Left kidney (tissue), 1 donor: ENCODE measurements around the gene ADPGK. TPM values are rescaled to one million over a fixed set of nuclear protein-coding genes. Genes with fewer than 3 reads are reported as not detected.

Source experiments
- polyA plus RNA-seq: library from polyadenylated mRNA; unstranded; fragments of 120-200 nt; gene quantifications from one replicate; pipeline ENCODE4 v1.2.1, GENCODE V29; 2013; ENCODE audit not compliant: insufficient read length

The ADPGK gene
- polyA plus RNA-seq, 1 donor: 71.7 TPM

Other genes with a start within 250 kb of the ADPGK start
- 0.07 TPM for gene GOLGA6B, start 129.1 kb downstream of the ADPGK start, polyA plus RNA-seq
- gene HIGD2B, start 97.6 kb downstream of the ADPGK start, polyA plus RNA-seq: not detected
- 56.3 TPM for gene BBS4, start 97.6 kb downstream of the ADPGK start, polyA plus RNA-seq